Fibroblast of skin of right quadriceps (primary cell): ENCODE results near the gene MTUS2.

Experiments
- DNase-seq: peaks from one replicate; pipeline ENCODE4 v3.0.0-alpha.2; 2013

MTUS2 gene

GRCh38 chr13:29266261-29266660, 446.1 kb downstream of the MTUS2 start:
- no peak for DNase-seq

- DNase-seq, result no peak
Measured at GRCh38 chr13:29266756-29267733, 446.9 kb downstream of the MTUS2 start.

GRCh38 chr13:29270271-29270985, 450.3 kb downstream of the MTUS2 start:
- no peak for DNase-seq

GRCh38 chr13:29271606-29272005, 451.5 kb downstream of the MTUS2 start:
- no peak for DNase-seq

GRCh38 chr13:29279356-29280254, 459.5 kb downstream of the MTUS2 start:
- DNase-seq, result no peak

GRCh38 chr13:29281932-29282495, 461.9 kb downstream of the MTUS2 start:
- DNase-seq, result no peak

- no peak for DNase-seq
Measured at GRCh38 chr13:29284726-29285125, 464.6 kb downstream of the MTUS2 start.

- DNase-seq, result no peak
Measured at GRCh38 chr13:29287237-29287636, 467.1 kb downstream of the MTUS2 start.

GRCh38 chr13:29292045-29292444, 471.9 kb downstream of the MTUS2 start:
- no peak for DNase-seq

- no peak for DNase-seq
Measured at GRCh38 chr13:29294821-29295220, 474.7 kb downstream of the MTUS2 start.

- no peak for DNase-seq
Measured at GRCh38 chr13:29301027-29301426, 480.9 kb downstream of the MTUS2 start.

- no peak for DNase-seq
Measured at GRCh38 chr13:29304148-29304547, 484.0 kb downstream of the MTUS2 start.

- no peak for DNase-seq
Measured at GRCh38 chr13:29310806-29311205, 490.7 kb downstream of the MTUS2 start.

- no peak for DNase-seq
Measured at GRCh38 chr13:29315847-29316246, 495.7 kb downstream of the MTUS2 start.

- DNase-seq, result no peak
Measured at GRCh38 chr13:29317828-29318227, 497.7 kb downstream of the MTUS2 start.

- DNase-seq, result no peak
Measured at GRCh38 chr13:29318741-29319140, 498.6 kb downstream of the MTUS2 start.

GRCh38 chr13:29319451-29319850, 499.3 kb downstream of the MTUS2 start:
- DNase-seq, result no peak

GRCh38 chr13:29323954-29324353, 503.8 kb downstream of the MTUS2 start:
- DNase-seq, result no peak

GRCh38 chr13:29324601-29325000, 504.5 kb downstream of the MTUS2 start:
- DNase-seq, result no peak

- DNase-seq, result no peak
Measured at GRCh38 chr13:29328501-29328900, 508.4 kb downstream of the MTUS2 start.

- DNase-seq, result no peak
Measured at GRCh38 chr13:29336356-29336755, 516.2 kb downstream of the MTUS2 start.
